Right lobe of liver (tissue), 4 donors: ENCODE data around the gene SELENOT.

Source experiments
- CTCF ChIP-seq, 4 donors: fragments of 200-600 bp in 3 of 4; fragments of 450-650 bp in 1 of 4; IDR thresholded peaks; one replicate each; pipeline versions ENCODE4 v1.5.1 to v1.8.0; 2016 to 2022; ENCODE audit warnings: antibody characterized with exemption in 4 of 4, mild to moderate bottlenecking in 2 of 4
- POLR2A ChIP-seq: fragments of 450-650 bp; IDR thresholded peaks from one replicate; pipeline ENCODE4 v1.6.1; 2017; ENCODE audit warnings: antibody characterized with exemption, mild to moderate bottlenecking
- donor health status: DM: no; HTN: no; CAD: no.
- donor health status: DM: no; HTN: no; CAD: no.
- donor health status: DM: no; HTN: yes; CAD: no.

- TF ChIP-seq CTCF (IDR thresholded peaks at IDR 0.05) = no peak
- TF ChIP-seq POLR2A = no peak
These were observed 63.0 kb downstream of the SELENOT start for GRCh38 chr3:150666167-150666566.
